ENCODE measurements around the gene TXNIP. TPM values are rescaled to one million over a fixed set of nuclear protein-coding genes. Genes with fewer than 3 reads are reported as not detected.

The TXNIP gene
- total RNA-seq, 1 experiment from 2014 or later = 27.3 TPM

DNA sequence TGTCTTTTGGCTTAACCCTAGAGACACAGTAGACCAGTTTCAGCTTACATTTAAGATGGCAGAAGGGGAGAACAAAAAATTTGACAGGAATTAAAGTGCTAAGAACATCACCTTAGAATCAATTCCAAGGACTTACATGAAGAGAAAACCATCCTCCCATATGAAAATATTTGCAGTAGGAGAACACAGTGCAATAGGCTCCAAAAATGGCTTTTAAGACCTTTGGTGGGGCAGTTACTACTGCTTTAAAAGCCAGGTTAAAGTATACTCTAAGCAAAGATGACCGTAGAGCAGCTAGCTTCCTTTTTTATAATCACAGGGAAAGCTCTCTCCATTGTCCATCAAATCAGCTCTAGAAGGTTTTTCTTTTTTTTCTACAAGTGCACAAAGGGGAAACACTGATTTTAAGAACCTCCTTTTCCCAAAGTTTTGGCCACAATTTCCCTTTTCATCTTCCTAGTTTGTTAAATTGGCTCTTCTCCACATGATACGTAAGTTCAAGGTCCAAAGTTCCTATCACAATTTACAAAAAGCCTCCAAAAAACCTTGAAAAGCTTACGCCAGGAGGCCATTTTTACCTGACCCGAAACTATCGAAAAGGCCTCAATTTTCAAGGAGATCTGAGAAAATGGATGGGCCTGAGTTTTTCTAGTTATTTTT is 3.3 kb downstream of the TXNIP start:
- H3K4me3 ChIP-seq (ENCODE audit: low read depth, low read length, poor library complexity, severe bottlenecking) = peak overlapping the region; percentile 67
- POLR2A ChIA-PET (ENCODE audit: low non-redundant PET) = no interaction called here

DNA sequence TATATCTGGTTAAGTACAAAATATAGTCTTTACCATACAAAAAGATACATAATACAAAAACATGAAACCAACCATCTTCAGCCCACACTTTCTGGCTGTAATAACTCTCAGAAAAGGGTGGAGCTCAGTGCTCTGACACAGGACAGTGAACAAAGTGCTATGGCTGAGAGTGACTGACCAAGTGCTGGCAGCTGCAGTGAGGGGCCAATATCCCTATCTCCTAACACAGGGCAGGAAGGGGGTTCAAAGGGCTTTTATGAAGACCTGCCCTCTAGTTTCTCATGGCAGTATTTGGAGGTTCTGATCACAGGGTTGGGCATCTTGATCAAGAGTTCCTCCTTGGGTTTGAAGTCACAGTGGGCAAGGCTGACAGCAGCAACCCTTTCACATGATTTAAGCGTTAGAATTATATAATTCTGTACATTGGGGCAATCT is 3.9 kb downstream of the TXNIP start:
- Histone ChIP-seq H3K27me3 (replicated peaks; ENCODE audit: insufficient read depth, low read depth, low read length, poor library complexity) (no peaks in the 10 kb centered on the region), H3K36me3 (ENCODE audit: insufficient read depth, low read length, poor library complexity, severe bottlenecking) (peaks cover 42% of the 10 kb centered on the region), H3K9me3 (ENCODE audit: low read depth, low read length, poor library complexity, severe bottlenecking) (no peaks in the 10 kb centered on the region), H3K27ac (ENCODE audit: low read depth, low read length, poor library complexity, severe bottlenecking) (peak overlapping the region; percentile 3), H3K4me3 (ENCODE audit: low read depth, low read length, poor library complexity, severe bottlenecking) (peak overlapping the region; percentile 67), H3K4me1 (ENCODE audit: insufficient read depth, low read length, poor library complexity, severe bottlenecking) (peaks cover 27% of the 10 kb centered on the region)
- CTCF ChIA-PET = no interaction called here
- no peak for DNase-seq (ENCODE audit: low spot score)
- intact Hi-C loops (cut with micrococcal nuclease; ENCODE audit: unreplicated experiment) = no loop called here
- POLR2A ChIA-PET (ENCODE audit: low non-redundant PET) = no interaction called here
- no peak for TF ChIP-seq EZH2 (IDR thresholded peaks at IDR 0.05; ENCODE audit: borderline replicate concordance, low read depth, low read length, poor library complexity, severe bottlenecking)
- TF ChIP-seq, protein P1, sequence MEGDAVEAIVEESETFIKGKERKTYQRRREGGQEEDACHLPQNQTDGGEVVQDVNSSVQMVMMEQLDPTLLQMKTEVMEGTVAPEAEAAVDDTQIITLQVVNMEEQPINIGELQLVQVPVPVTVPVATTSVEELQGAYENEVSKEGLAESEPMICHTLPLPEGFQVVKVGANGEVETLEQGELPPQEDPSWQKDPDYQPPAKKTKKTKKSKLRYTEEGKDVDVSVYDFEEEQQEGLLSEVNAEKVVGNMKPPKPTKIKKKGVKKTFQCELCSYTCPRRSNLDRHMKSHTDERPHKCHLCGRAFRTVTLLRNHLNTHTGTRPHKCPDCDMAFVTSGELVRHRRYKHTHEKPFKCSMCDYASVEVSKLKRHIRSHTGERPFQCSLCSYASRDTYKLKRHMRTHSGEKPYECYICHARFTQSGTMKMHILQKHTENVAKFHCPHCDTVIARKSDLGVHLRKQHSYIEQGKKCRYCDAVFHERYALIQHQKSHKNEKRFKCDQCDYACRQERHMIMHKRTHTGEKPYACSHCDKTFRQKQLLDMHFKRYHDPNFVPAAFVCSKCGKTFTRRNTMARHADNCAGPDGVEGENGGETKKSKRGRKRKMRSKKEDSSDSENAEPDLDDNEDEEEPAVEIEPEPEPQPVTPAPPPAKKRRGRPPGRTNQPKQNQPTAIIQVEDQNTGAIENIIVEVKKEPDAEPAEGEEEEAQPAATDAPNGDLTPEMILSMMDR (conservative IDR thresholded peaks at IDR 0.05; ENCODE audit: low read depth, low read length) = no peak
- no TSS peak for BruUV-seq (replicated peaks)

More for the DNA sequence above, 3.3 kb downstream of the TXNIP start:
- BruUV-seq (replicated peaks) = no TSS peak
- DNase-seq (ENCODE audit: low spot score) = no peak
- Histone ChIP-seq H3K9me3 (ENCODE audit: low read depth, low read length, poor library complexity, severe bottlenecking) (no peaks in the 10 kb centered on the region), H3K4me1 (ENCODE audit: insufficient read depth, low read length, poor library complexity, severe bottlenecking) (peaks cover 33% of the 10 kb centered on the region), H3K36me3 (ENCODE audit: insufficient read depth, low read length, poor library complexity, severe bottlenecking) (peaks cover 42% of the 10 kb centered on the region), H3K27me3 (replicated peaks; ENCODE audit: insufficient read depth, low read depth, low read length, poor library complexity) (no peaks in the 10 kb centered on the region), H3K27ac (ENCODE audit: low read depth, low read length, poor library complexity, severe bottlenecking) (peak overlapping the region; percentile 19)
- TF ChIP-seq EZH2 (IDR thresholded peaks at IDR 0.05; ENCODE audit: borderline replicate concordance, low read depth, low read length, poor library complexity, severe bottlenecking) = no peak
- CTCF ChIA-PET = no interaction called here
- intact Hi-C loops (cut with micrococcal nuclease; ENCODE audit: unreplicated experiment) = no loop called here

DNA sequence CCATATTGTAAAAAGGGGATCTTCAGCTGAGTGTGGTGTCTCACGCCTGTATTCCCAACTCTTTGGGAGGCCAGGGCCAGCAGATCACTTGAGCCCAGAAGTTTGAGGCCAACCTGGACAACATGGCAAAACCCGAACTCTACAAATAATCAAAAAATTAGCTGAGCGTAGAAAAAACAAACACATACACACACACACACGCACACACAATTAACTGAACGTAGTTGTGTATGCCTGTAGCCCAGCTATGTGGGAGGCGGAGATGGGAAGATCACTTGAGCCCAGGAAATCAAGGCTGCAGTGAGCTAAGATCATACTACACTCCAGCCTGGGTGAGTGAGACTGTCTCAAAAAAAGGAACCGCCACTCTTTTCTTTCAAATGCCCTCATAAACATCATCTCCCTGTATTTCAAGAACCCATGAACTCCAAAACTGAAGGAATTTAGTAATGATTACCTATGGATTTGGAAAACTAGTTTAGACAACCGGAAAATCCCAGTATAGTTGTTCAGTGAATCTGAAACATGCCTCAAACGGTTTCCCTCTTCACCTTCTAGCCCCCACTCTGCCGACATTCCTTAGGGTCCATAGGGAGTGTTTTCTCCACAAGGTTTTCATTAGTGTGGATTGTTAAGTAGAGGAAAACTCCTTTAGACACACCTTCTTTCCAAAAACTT is 4.5 kb downstream of the TXNIP start:
- H3K9me3 ChIP-seq (ENCODE audit: low read depth, low read length, poor library complexity, severe bottlenecking) = no peaks in the 10 kb centered on the region
- ChIA-PET POLR2A (ENCODE audit: low non-redundant PET) (no interaction called here), CTCF (interaction anchor here (0.6 kb wide), 1 partner anchor 145 kb away, joined by 3 read pairs; no protein-coding TSS in a partner anchor)
- H3K4me1 ChIP-seq (ENCODE audit: insufficient read depth, low read length, poor library complexity, severe bottlenecking) = peaks cover 21% of the 10 kb centered on the region
- no TSS peak for BruUV-seq (replicated peaks)
- peak overlapping the region; percentile 47 for H3K27ac ChIP-seq (ENCODE audit: low read depth, low read length, poor library complexity, severe bottlenecking)
- peaks cover 42% of the 10 kb centered on the region for H3K36me3 ChIP-seq (ENCODE audit: insufficient read depth, low read length, poor library complexity, severe bottlenecking)
- no peak for DNase-seq (ENCODE audit: low spot score)
- intact Hi-C loops (cut with micrococcal nuclease; ENCODE audit: unreplicated experiment) = no loop called here
- TF ChIP-seq, protein P1 (conservative IDR thresholded peaks at IDR 0.05; ENCODE audit: low read depth, low read length) = no peak
- no peak for TF ChIP-seq EZH2 (IDR thresholded peaks at IDR 0.05; ENCODE audit: borderline replicate concordance, low read depth, low read length, poor library complexity, severe bottlenecking)
- no peaks in the 10 kb centered on the region for H3K27me3 ChIP-seq (replicated peaks; ENCODE audit: insufficient read depth, low read depth, low read length, poor library complexity)
- H3K4me3 ChIP-seq (ENCODE audit: low read depth, low read length, poor library complexity, severe bottlenecking) = peak overlapping the region; percentile 67
